Bronchial epithelial cell (primary cell): Measurements from ENCODE around the gene NEDD4. TPM values are rescaled to one million over a fixed set of nuclear protein-coding genes. Genes with fewer than 3 reads are reported as not detected.

Experiments used
- DNase-seq: peaks from one replicate; pipeline ENCODE4 v3.0.0-alpha.2; 2010; ENCODE audit warnings: low read depth
- FAIRE-seq: peaks from 2 replicates; lab custom pipeline; 2011; peaks lifted over from hg19 to GRCh38; lab: Jason Lieb, UNC
- H3K27me3 ChIP-seq: 2 replicates; pipeline ENCODE4 v1.5.1; 2011; ENCODE audit warnings: low read length; ENCODE audit not compliant: control insufficient read depth, insufficient read depth
- H3K36me3 ChIP-seq: 2 replicates; pipeline ENCODE4 v1.5.1; 2011; ENCODE audit warnings: low read length; ENCODE audit not compliant: control insufficient read depth, insufficient read depth
- H3K4me3 ChIP-seq: 2 replicates; pipeline ENCODE4 v1.5.1; 2011; ENCODE audit warnings: mild to moderate bottlenecking, low read depth, low read length, control low read depth
- total RNA-seq: library from RNA; depleted of rRNA; stranded (reverse); fragments of >200 nt; gene quantifications from 2 replicates; pipeline ENCODE4 v1.2.1, GENCODE V29; 2014
- TF ChIP-seq, protein P1 (sequence below): IDR thresholded peaks from 2 replicates; pipeline ENCODE4 v1.5.1; 2011; ENCODE audit warnings: mild to moderate bottlenecking, moderate library complexity, low read length, control low read depth, inconsistent platforms; ENCODE audit not compliant: insufficient read depth, severe bottlenecking

NEDD4 gene
- total RNA-seq, 1 donor from 2014 or later: 37.1 TPM

DNA sequence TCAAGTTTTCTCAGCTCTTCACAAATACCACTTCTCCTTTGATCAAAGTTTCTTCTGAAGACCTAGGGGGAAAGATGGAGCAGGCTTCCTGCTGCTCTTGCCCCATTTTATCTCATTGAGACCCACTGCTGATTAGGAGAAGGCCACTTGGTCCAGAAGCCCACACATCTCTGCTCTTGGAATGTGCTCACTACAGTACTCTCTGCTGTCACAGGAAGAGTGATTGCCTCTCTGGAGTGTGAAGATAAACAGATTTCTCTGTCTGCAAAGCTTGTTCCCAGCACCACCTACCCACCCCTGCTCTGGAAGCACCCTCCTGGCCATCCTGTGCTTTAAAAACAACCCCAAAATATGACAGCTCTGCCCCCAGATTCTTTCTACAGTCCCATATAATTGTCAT lies 209.1 kb downstream of the NEDD4 start:
- TF ChIP-seq, protein P1, sequence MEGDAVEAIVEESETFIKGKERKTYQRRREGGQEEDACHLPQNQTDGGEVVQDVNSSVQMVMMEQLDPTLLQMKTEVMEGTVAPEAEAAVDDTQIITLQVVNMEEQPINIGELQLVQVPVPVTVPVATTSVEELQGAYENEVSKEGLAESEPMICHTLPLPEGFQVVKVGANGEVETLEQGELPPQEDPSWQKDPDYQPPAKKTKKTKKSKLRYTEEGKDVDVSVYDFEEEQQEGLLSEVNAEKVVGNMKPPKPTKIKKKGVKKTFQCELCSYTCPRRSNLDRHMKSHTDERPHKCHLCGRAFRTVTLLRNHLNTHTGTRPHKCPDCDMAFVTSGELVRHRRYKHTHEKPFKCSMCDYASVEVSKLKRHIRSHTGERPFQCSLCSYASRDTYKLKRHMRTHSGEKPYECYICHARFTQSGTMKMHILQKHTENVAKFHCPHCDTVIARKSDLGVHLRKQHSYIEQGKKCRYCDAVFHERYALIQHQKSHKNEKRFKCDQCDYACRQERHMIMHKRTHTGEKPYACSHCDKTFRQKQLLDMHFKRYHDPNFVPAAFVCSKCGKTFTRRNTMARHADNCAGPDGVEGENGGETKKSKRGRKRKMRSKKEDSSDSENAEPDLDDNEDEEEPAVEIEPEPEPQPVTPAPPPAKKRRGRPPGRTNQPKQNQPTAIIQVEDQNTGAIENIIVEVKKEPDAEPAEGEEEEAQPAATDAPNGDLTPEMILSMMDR: no peak
- no peaks in the 10 kb centered on the region for H3K27me3 ChIP-seq
- no peak overlapping the region for H3K4me3 ChIP-seq
- DNase-seq: no peak
- FAIRE-seq: no peak
- H3K36me3 ChIP-seq: no peaks in the 10 kb centered on the region

DNA sequence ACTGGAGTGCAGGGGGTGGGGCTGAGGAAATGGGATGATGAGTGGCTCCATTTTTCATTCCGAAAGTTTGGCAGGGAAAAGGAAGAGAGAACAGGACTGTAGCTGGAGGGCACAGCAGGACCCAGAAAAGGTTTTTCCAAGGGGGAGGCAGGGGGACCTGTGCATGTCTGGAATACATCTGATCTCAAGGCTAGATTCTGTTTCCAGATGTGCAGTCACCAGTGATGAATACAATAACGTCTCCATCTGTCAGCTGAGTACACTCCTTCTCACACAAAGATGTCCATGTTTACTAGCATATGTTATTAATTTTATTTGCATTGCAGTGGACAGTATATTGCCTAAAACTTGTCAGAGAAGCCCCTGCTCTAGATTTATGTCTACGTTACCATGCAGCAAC lies 210.5 kb downstream of the NEDD4 start:
- Histone ChIP-seq H3K4me3 (no peak overlapping the region), H3K27me3 (no peaks in the 10 kb centered on the region), H3K36me3 (no peaks in the 10 kb centered on the region)
- FAIRE-seq: no peak
- TF ChIP-seq, protein P1: no peak
- no peak for DNase-seq

- DNase-seq: no peak
- no peak overlapping the region for H3K4me3 ChIP-seq
- no peaks in the 10 kb centered on the region for H3K36me3 ChIP-seq
- FAIRE-seq: no peak
- TF ChIP-seq, protein P1: no peak
- H3K27me3 ChIP-seq: no peaks in the 10 kb centered on the region
These were observed 213.1 kb downstream of the NEDD4 start for GRCh38 chr15:55780292-55780691.

DNA sequence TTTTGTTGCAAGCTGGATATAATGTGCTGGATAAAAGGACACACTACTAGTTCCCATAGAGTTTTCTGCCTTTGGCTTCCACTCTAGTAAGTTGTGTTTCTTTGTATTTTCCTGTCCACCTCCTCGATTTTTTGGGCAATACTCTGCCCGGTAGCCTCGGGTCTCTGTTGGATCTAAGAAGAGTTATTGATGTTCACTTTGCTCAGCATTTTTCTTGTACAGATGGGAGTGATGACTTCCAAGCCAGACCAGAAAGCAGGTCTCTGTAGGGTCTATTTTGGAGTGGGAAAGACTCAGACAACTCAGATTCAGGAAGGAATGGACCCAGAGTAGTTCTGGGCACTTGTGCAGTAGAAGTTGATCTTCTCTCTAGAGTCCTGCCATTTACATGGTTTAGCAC lies 214.5 kb downstream of the NEDD4 start:
- no peaks in the 10 kb centered on the region for H3K27me3 ChIP-seq
- FAIRE-seq (no peak), DNase-seq (no peak)

More for the DNA sequence above, 214.5 kb downstream of the NEDD4 start:
- H3K4me3 ChIP-seq: no peak overlapping the region
- no peaks in the 10 kb centered on the region for H3K36me3 ChIP-seq
- TF ChIP-seq, protein P1: no peak
